ENCODE data around the gene MMP24OS. TPM values are rescaled to one million over a fixed set of nuclear protein-coding genes. Genes with fewer than 3 reads are reported as not detected.

Gene MMP24OS
- total RNA-seq, 4 donors from 2014 or later = 30.4 to 41.2 (median 34.4) TPM

DNA sequence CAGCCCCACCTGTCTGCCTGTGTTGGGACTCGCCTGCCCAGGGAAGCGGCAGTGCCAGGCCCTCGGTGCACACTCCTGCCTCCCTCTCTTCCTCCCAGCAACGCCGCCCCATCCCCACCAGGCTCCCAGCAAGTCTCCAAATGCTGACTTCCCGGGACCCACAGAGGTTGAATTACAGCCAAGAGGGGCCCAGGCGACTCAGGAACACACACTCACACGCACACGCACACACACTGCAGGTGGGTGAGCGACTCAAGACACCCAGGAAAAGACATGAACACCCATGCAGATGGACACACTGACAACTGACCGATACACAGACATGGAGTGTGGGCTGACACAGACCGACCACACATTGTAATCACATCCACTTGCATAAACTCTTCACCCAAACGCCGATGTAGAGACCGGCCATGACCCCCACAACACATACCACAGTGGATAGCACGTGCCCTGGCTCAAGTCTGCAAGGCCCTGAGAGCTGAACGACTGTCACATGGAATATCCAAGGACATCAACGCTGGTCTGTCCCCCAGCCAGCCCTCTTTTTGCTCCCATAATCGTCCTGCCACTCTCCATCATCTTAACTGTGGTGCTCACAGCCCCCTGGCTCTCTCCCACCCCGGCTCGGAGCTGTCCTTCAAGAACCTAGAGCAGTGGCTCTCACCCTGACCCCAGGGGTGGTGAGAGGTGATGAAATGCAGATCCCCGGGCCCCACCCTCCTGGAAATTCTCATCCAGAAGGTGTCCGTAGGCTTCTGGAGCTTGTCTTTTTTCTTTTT is 14.8 kb upstream of the MMP24OS start:
- Histone ChIP-seq H3K4me1 (no peaks in the 10 kb centered on the region), H3K4me3 (no peak overlapping the region), H3K27ac (no peak overlapping the region), H3K27me3 (no peaks in the 10 kb centered on the region), H3K36me3 (no peaks in the 10 kb centered on the region), H3K9me3 (no peaks in the 10 kb centered on the region)
- 66 to 70% methylated on average over 17 to 23 of the region's 23 CpGs for WGBS, 2 donors
- DNase-seq (ENCODE audit: low spot score in 2 of 2) = no peak
- TF ChIP-seq EP300 (IDR thresholded peaks at IDR 0.05) (no peak), POLR2A (IDR thresholded peaks at IDR 0.05) (no peak)
- TF ChIP-seq, protein P1, sequence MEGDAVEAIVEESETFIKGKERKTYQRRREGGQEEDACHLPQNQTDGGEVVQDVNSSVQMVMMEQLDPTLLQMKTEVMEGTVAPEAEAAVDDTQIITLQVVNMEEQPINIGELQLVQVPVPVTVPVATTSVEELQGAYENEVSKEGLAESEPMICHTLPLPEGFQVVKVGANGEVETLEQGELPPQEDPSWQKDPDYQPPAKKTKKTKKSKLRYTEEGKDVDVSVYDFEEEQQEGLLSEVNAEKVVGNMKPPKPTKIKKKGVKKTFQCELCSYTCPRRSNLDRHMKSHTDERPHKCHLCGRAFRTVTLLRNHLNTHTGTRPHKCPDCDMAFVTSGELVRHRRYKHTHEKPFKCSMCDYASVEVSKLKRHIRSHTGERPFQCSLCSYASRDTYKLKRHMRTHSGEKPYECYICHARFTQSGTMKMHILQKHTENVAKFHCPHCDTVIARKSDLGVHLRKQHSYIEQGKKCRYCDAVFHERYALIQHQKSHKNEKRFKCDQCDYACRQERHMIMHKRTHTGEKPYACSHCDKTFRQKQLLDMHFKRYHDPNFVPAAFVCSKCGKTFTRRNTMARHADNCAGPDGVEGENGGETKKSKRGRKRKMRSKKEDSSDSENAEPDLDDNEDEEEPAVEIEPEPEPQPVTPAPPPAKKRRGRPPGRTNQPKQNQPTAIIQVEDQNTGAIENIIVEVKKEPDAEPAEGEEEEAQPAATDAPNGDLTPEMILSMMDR (IDR thresholded peaks at IDR 0.05) = no peak

DNA sequence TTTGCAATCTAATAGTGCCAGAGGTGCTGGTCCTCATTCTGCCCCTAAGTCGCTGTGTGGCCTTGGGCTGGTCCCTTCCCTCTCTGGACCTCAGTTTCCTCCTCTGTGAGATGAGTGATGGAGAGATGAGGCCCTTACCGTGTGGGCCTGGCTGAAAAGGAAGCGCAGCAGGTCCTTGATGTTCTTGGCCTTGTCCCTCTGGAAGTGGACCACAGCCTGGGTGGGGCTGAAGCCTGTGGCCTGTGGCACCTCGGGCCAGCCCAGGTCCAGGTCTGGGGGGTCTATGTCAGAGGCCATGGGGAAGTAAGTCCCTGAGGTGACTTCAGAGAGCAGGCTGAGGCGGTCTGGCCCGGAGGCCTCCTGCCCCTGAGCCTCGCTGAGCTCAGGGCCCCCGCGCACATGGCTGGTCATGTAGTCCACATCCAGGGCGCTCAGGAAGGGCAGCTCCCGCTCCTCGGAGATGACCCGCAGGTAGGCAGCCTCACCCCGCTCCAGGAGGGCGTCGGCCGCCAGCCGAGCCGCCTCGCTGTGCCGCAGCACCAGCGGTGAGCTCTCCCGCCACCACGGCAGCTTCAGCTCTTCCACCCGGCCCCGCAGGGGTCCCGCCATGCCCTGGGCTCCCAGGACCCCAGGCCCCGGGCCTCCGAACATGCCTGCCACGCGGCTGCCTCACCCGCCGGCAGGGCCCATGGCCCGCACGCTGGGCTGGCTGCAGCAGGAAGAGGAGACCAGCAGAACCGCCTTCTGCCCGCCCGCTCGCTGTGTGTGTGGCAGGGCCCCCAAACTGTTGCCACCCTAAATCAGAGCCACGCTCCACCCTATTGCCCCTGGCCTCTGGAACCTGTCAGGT is 14.0 kb upstream of the MMP24OS start, which contains the start of gene FAM83C:
Gene FAM83C, minus strand, starts transcription at position 772 of the 850 bp plus-strand sequence. Its CDS starts 121 bp downstream, at position 651.
- Histone ChIP-seq H3K4me1 (no peaks in the 10 kb centered on the region), H3K27me3 (no peaks in the 10 kb centered on the region), H3K9me3 (no peaks in the 10 kb centered on the region), H3K36me3 (no peaks in the 10 kb centered on the region), H3K4me3 (no peak within 1 kb of the TSS), H3K27ac (no peak within 1 kb of the TSS)
- 70 to 93% methylated on average over 18 to 21 of the region's 40 CpGs for WGBS, 2 donors
- DNase-seq (ENCODE audit: low spot score in 2 of 2) = no peak
- TF ChIP-seq, protein P1 (IDR thresholded peaks at IDR 0.05) = no peak
- no peak for TF ChIP-seq EP300 (IDR thresholded peaks at IDR 0.05)
- no peak for TF ChIP-seq POLR2A (IDR thresholded peaks at IDR 0.05)

DNA sequence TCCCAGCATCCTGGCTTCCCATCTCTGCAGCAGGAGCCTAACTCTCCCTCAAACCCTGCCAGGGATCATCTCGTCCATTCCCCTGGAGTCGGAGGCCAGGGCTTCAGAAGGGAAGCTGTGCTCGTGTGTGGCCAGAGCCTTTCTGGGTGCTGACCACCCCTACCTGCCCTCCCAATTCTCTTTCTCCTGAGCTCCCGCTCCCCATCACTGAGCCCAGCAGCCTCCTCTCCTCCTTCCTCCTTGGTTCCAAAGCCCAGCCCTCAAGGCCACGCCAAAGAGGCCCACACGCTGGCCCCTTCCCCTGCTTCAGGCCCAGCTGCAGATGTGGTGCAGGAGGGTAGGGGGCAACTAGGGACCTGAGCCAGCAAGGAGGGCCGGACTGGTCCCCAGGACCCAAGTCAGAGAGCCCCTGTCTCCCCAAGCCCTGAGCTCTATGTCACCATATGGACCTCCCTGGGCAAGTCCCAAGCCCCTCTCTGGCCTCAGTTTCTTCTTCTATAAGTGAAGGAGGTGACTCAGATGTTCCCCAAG is 13.0 kb upstream of the MMP24OS start:
- no peak overlapping the region for H3K27ac ChIP-seq
- 61 to 68% methylated on average over 7 of the region's 7 CpGs for WGBS, 2 donors
- DNase-seq (ENCODE audit: low spot score in 2 of 2) = no peak

DNA sequence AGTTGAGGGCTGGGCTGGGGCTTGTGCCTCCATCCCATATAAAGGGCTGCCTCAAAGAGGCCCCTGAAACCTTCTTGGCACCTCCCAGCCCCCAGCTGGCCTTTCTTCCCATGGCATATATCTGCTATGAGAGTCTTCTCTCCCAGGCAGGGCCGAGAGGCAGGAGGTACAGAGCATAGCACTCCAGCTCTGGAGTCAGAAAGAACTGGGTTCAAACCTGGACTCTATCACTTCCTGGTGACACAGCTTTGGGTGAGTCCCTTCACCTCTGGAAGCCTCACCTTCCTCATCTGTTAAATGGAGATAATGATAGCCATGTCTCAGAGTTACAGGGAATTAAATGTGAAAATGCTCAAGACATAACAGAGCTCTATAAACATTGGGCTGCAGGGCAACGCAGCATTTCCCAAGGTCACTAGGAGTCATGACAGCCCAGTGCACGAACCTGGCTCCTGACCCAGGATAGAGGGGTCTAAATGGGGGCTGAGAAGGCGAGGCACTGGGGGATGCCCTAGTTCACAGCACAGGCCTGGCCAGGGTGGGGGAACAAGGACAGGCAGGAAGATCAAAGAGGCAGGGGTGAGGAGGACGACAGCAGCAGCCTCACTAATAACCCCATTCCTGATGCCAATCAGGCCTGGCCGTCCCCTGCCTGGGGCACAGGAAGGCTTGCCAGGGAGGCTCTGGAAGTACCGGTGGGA is 12.4 kb upstream of the MMP24OS start:
- H3K9me3 ChIP-seq = no peaks in the 10 kb centered on the region
- TF ChIP-seq, protein P1 (IDR thresholded peaks at IDR 0.05) = no peak
- H3K4me3 ChIP-seq = no peak overlapping the region
- no peaks in the 10 kb centered on the region for H3K36me3 ChIP-seq
- 44 to 55% methylated on average over 5 to 7 of the region's 7 CpGs for WGBS, 2 donors
- H3K4me1 ChIP-seq = no peaks in the 10 kb centered on the region
- DNase-seq (ENCODE audit: low spot score in 2 of 2) = no peak
- no peaks in the 10 kb centered on the region for H3K27me3 ChIP-seq
- H3K27ac ChIP-seq = no peak overlapping the region

More for the DNA sequence above, 13.0 kb upstream of the MMP24OS start:
- Histone ChIP-seq H3K27me3 (no peaks in the 10 kb centered on the region), H3K36me3 (no peaks in the 10 kb centered on the region), H3K9me3 (no peaks in the 10 kb centered on the region), H3K4me3 (no peak overlapping the region), H3K4me1 (no peaks in the 10 kb centered on the region)
- TF ChIP-seq, protein P1 (IDR thresholded peaks at IDR 0.05) = no peak
- no peak for TF ChIP-seq POLR2A (IDR thresholded peaks at IDR 0.05)
- no peak for TF ChIP-seq EP300 (IDR thresholded peaks at IDR 0.05)
